ENCODE measurements around the gene SLC16A8. TPM values are rescaled to one million over a fixed set of nuclear protein-coding genes. Genes with fewer than 3 reads are reported as not detected.

SLC16A8 gene
- total RNA-seq, 1 experiment from 2014 or later = not detected

- no TSS peak for BruUV-seq (replicated peaks)
- Histone ChIP-seq H3K27me3 (ENCODE audit: insufficient read depth, low read length) (no peaks in the 10 kb centered on the region), H3K9ac (ENCODE audit: low read length) (no peak overlapping the region), H4K20me1 (ENCODE audit: insufficient read depth) (no peaks in the 10 kb centered on the region), H3K4me3 (replicated peaks in 1 of 2; ENCODE audit: low read depth in 1 of 2, low read length in 2 of 2) (no peak overlapping the region), H3K27ac (ENCODE audit: low read depth, low read length) (no peak overlapping the region), H3K4me1 (ENCODE audit: control insufficient read depth in 1 of 2, insufficient read depth in 2 of 2, low read length in 2 of 2) (peaks cover 14 to 24% of the 10 kb centered on the region in 2 experiments), H3K79me2 (ENCODE audit: insufficient read depth, low read length) (no peaks in the 10 kb centered on the region), H3K4me2 (ENCODE audit: low read length) (no peak overlapping the region), H2AFZ (ENCODE audit: low read depth, low read length, poor library complexity, severe bottlenecking) (no peak overlapping the region), H3K9me2 (ENCODE audit: insufficient read depth) (no peaks in the 10 kb centered on the region), H3K36me3 (ENCODE audit: control insufficient read depth in 1 of 2, insufficient read depth in 2 of 2, low read length in 2 of 2) (no peaks in the 10 kb centered on the region), H3K9me3 (ENCODE audit: control insufficient read depth in 1 of 2, insufficient read depth in 1 of 2, low read depth in 1 of 2, low read length in 2 of 2) (no peaks in the 10 kb centered on the region)
- intact Hi-C loops (cut with micrococcal nuclease) = loop anchor here (10.0 kb wide), 1 partner anchor 112 kb away; no protein-coding TSS in a partner anchor
- ChIA-PET POLR2A (no interaction called here), CTCF (interaction anchor here (1.3 kb wide), 1 partner anchor 118 kb away, joined by 3 read pairs; no protein-coding TSS in a partner anchor), RAD21 (ENCODE audit: low non-redundant PET in 1 of 2, low total read pairs in 2 of 2, uncharacterized antibody in 2 of 2, unreplicated experiment in 2 of 2) (no interaction called here)
- DNase-seq (ENCODE audit: low read depth, low spot score) (no peak), ATAC-seq (no peak)
- TF ChIP-seq POLR2AphosphoS5 (IDR thresholded peaks at IDR 0.05; ENCODE audit: low read depth, low read length) (no peak), TCF7L2 (IDR thresholded peaks at IDR 0.05; ENCODE audit: borderline replicate concordance, extremely low read depth, insufficient read depth, insufficient read length) (no peak), ZFX (IDR thresholded peaks at IDR 0.05) (no peak), POLR2A (IDR thresholded peaks at IDR 0.05; ENCODE audit: borderline replicate concordance, extremely low read depth, insufficient read depth, insufficient read length) (no peak)
Observed at GRCh38 chr22:38112381-38112780, 28.4 kb upstream of the SLC16A8 start.

- no peak overlapping the region for H3K27ac ChIP-seq (ENCODE audit: low read depth, low read length)
- POLR2A ChIA-PET = no interaction called here
- no peak for TF ChIP-seq EZH2 (IDR thresholded peaks at IDR 0.05)
- no peak for TF ChIP-seq RAD21 (IDR thresholded peaks at IDR 0.05; ENCODE audit: low read depth)
- TF ChIP-seq ZNF274 (IDR thresholded peaks at IDR 0.05; ENCODE audit: low read depth, low read length) = no peak
- no peak for TF ChIP-seq SP1 (IDR thresholded peaks at IDR 0.05; ENCODE audit: low read depth)
- no peak for TF ChIP-seq CTCF (IDR thresholded peaks at IDR 0.05 in 2 of 3, conservative IDR thresholded peaks at IDR 0.05 in 1 of 3; ENCODE audit: borderline replicate concordance in 1 of 3, insufficient read depth in 1 of 3, low read depth in 2 of 3, low read length in 2 of 3)
- no peak for TF ChIP-seq JUND (IDR thresholded peaks at IDR 0.05)
- TF ChIP-seq POLR2A (IDR thresholded peaks at IDR 0.05; ENCODE audit: borderline replicate concordance, extremely low read depth, insufficient read depth, insufficient read length) = no peak
- no peak for TF ChIP-seq CBX3 (IDR thresholded peaks at IDR 0.05; ENCODE audit: low read depth)
- no peak for TF ChIP-seq TCF7L2 (IDR thresholded peaks at IDR 0.05; ENCODE audit: borderline replicate concordance, extremely low read depth, insufficient read depth, insufficient read length)
- TF ChIP-seq SIN3A (IDR thresholded peaks at IDR 0.05; ENCODE audit: low read depth) = no peak
- no peak for TF ChIP-seq REST (IDR thresholded peaks at IDR 0.05; ENCODE audit: low read depth)
- no peak for TF ChIP-seq EGR1 (IDR thresholded peaks at IDR 0.05; ENCODE audit: low read depth)
- TF ChIP-seq MAX (IDR thresholded peaks at IDR 0.05) = no peak
- TF ChIP-seq EZH2phosphoT487 (IDR thresholded peaks at IDR 0.05; ENCODE audit: borderline replicate concordance) = no peak
- no peak for TF ChIP-seq POLR2AphosphoS5 (IDR thresholded peaks at IDR 0.05; ENCODE audit: low read depth, low read length)
- TF ChIP-seq ZFX (IDR thresholded peaks at IDR 0.05) = no peak
Observed at GRCh38 chr22:38111925-38112355, 28.0 kb upstream of the SLC16A8 start.

More at GRCh38 chr22:38111925-38112355, 28.0 kb upstream of the SLC16A8 start:
- no peak overlapping the region for H3K9ac ChIP-seq (ENCODE audit: low read length)
- intact Hi-C loops (cut with micrococcal nuclease) = loop anchor here (10.0 kb wide), 1 partner anchor 113 kb away; no protein-coding TSS in a partner anchor
- RAD21 ChIA-PET (ENCODE audit: low non-redundant PET in 1 of 2, low total read pairs in 2 of 2, uncharacterized antibody in 2 of 2, unreplicated experiment in 2 of 2) = no interaction called here
- DNase-seq (ENCODE audit: low read depth, low spot score) (no peak), ATAC-seq (no peak)
- no peaks in the 10 kb centered on the region for H3K79me2 ChIP-seq (ENCODE audit: insufficient read depth, low read length)
- H3K27me3 ChIP-seq (ENCODE audit: insufficient read depth, low read length) = no peaks in the 10 kb centered on the region
- no peaks in the 10 kb centered on the region for H4K20me1 ChIP-seq (ENCODE audit: insufficient read depth)
- no peak overlapping the region for H3K4me3 ChIP-seq (replicated peaks in 1 of 2; ENCODE audit: low read depth in 1 of 2, low read length in 2 of 2)
- CTCF ChIA-PET = interaction anchor here (1.3 kb wide), 1 partner anchor 118 kb away, joined by 3 read pairs; no protein-coding TSS in a partner anchor
- no peaks in the 10 kb centered on the region for H3K36me3 ChIP-seq (ENCODE audit: control insufficient read depth in 1 of 2, insufficient read depth in 2 of 2, low read length in 2 of 2)
- no peaks in the 10 kb centered on the region for H3K9me3 ChIP-seq (ENCODE audit: control insufficient read depth in 1 of 2, insufficient read depth in 1 of 2, low read depth in 1 of 2, low read length in 2 of 2)
- BruUV-seq (replicated peaks) = no TSS peak
- peaks cover 14 to 24% of the 10 kb centered on the region in 2 experiments for H3K4me1 ChIP-seq (ENCODE audit: control insufficient read depth in 1 of 2, insufficient read depth in 2 of 2, low read length in 2 of 2)
- H3K9me2 ChIP-seq (ENCODE audit: insufficient read depth) = no peaks in the 10 kb centered on the region
- H3K4me2 ChIP-seq (ENCODE audit: low read length) = no peak overlapping the region
- no peak overlapping the region for H2AFZ ChIP-seq (ENCODE audit: low read depth, low read length, poor library complexity, severe bottlenecking)

All from HCT116 (cell line).